ENCODE results near the gene NAA35.

GRCh38 chr9:85973238-85973637, 32.3 kb downstream of the NAA35 start:
- TF ChIP-seq CTCF (IDR thresholded peaks at IDR 0.05) (no peak), POLR2A (IDR thresholded peaks at IDR 0.05) (no peak)

Measured in breast epithelium (tissue), 3 donors.